Stimulated activated memory B cell treated with anti-CD40 and anti-IgM and Interleukin-4, amounts not matched to agents 10 μg/mL and 1 μg/mL and 100 μg/mL, for 72 hours (primary cell): ENCODE measurements around the gene CLDN15.
A peak's percentile ranks its signal among the peaks of the same experiment; 100 is the strongest.
"Not testable (repeated sequence)": the region's sequence is repeated elsewhere in the genome, so short reads cannot be mapped to it uniquely, and the experiment has no call there.

Source experiments
- ATAC-seq: fragments of 150-1000 bp; cut with Tn5 transposase; 2 replicates; pipeline ENCODE4 v1.10.0; 2021
- H3K27ac Mint-ChIP-seq: one replicate; pipeline ENCODE4 v1.8.0; 2022; ENCODE audit warnings: mild to moderate bottlenecking, mixed read lengths
- H3K27me3 Mint-ChIP-seq: one replicate; pipeline ENCODE4 v1.8.0; 2022; ENCODE audit warnings: mixed read lengths
- H3K36me3 Mint-ChIP-seq: one replicate; pipeline ENCODE4 v1.8.0; 2022; ENCODE audit warnings: mixed read lengths
- H3K4me1 Mint-ChIP-seq: one replicate; pipeline ENCODE4 v1.8.0; 2022; ENCODE audit warnings: mixed read lengths
- H3K4me3 Mint-ChIP-seq: one replicate; pipeline ENCODE4 v1.8.0; 2022; ENCODE audit warnings: mild to moderate bottlenecking, moderate library complexity, mixed read lengths
- H3K9me3 Mint-ChIP-seq: one replicate; pipeline ENCODE4 v1.8.0; 2022; ENCODE audit warnings: mixed read lengths

Gene CLDN15

GRCh38 chr7:101253199-101253598 lies 15.6 kb upstream of the CLDN15 start:
- Mint-ChIP-seq H3K36me3 (peaks cover 20% of the 10 kb centered on the region), H3K4me1 (peaks cover 23% of the 10 kb centered on the region), H3K27me3 (peaks cover 10% of the 10 kb centered on the region)
- H3K27ac Mint-ChIP-seq, H3K9me3 Mint-ChIP-seq, ATAC-seq, H3K4me3 Mint-ChIP-seq: not testable (repeated sequence)

GRCh38 chr7:101251871-101252659 lies 14.5 kb upstream of the CLDN15 start:
- peaks cover 29% of the 10 kb centered on the region for H3K36me3 Mint-ChIP-seq

DNA sequence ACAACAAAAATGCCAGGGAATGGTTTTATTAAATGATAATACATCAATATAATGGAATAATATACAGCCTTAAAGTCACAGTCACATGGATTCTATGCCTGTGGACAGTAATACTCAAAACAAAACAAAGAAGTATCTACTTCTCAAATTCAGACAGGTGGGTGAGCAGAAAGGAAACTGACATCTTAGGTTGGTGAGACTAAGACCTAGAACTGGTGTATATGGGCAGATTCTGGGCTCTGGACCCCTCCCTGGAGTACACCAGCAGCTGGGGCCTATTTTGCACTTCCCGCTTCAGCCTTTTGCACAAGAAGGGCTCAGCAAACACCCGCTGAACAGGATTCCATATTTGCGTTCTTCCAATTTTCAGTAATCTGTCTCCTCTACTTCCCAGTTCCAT lies 12.7 kb upstream of the CLDN15 start:
- Mint-ChIP-seq H3K27ac (peak overlapping the region; percentile 98), H3K4me3 (peak overlapping the region; percentile 93), H3K36me3 (peaks cover 34% of the 10 kb centered on the region), H3K9me3 (no peaks in the 10 kb centered on the region), H3K27me3 (peaks cover 10% of the 10 kb centered on the region), H3K4me1 (peaks cover 40% of the 10 kb centered on the region)
- peak; percentile 71 for ATAC-seq

More at GRCh38 chr7:101251871-101252659, 14.5 kb upstream of the CLDN15 start:
- peaks cover 10% of the 10 kb centered on the region for H3K27me3 Mint-ChIP-seq
- H3K4me1 Mint-ChIP-seq = peaks cover 33% of the 10 kb centered on the region
- peak; percentile 100 for ATAC-seq
- peak overlapping the region; percentile 93 for H3K4me3 Mint-ChIP-seq
- H3K9me3 Mint-ChIP-seq = no peaks in the 10 kb centered on the region
- H3K27ac Mint-ChIP-seq = peak overlapping the region; percentile 98

DNA sequence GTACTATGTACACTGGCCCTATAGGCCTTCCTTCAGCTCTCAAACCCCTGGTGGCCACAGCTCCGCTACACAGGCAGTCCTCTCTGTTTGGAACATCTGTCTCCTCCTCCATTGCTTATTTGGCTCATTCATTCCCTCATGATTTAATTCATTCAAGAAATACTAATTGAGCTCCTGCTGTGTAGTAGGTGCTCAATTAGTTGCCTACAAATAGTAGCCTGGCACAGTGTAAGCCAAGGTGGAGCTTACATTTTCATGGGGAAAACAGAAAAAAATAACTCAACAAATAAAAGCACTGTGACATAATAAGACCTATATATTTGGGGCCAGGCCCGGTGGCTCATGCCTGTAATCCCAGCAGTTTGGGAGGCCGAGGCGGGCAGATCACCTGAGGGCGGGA lies 10.7 kb upstream of the CLDN15 start:
- Mint-ChIP-seq H3K27ac (no peak overlapping the region), H3K4me3 (no peak overlapping the region)

DNA sequence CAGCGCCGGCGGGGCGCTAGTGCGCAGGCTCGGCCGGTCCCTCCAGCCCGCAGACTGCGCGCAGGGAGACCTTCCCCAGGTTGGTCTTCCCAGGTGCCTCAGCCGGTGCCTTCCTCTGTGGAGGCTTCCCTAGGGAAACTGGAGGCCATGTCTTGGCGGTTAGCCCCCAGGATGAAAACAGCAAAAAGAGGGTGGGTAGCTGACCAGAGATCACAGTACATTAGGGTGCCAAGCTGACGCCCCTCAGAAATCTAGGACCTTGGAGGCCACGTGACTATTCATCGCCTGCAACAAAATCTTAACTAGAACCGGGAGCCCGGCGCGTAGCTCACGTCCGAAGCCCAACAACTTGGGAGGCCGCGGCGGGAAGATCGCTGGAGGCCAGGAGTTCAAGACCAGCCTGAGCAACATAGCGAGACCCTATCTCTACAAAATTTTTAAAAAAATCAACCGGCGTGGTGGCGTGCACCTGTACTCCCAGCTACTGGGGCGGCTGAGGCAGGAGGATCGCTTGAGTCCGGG lies 7.6 kb upstream of the CLDN15 start:
- Mint-ChIP-seq H3K27ac (peak overlapping the region; percentile 91), H3K4me3 (peak overlapping the region; percentile 98), H3K36me3 (peaks cover 37% of the 10 kb centered on the region), H3K9me3 (no peaks in the 10 kb centered on the region), H3K27me3 (no peaks in the 10 kb centered on the region), H3K4me1 (peaks cover 44% of the 10 kb centered on the region)
- no peak for ATAC-seq

More for the DNA sequence above, 10.7 kb upstream of the CLDN15 start:
- H3K27me3 Mint-ChIP-seq = no peaks in the 10 kb centered on the region
- H3K36me3 Mint-ChIP-seq = peaks cover 41% of the 10 kb centered on the region
- no peak for ATAC-seq
- H3K9me3 Mint-ChIP-seq = no peaks in the 10 kb centered on the region
- peaks cover 55% of the 10 kb centered on the region for H3K4me1 Mint-ChIP-seq

GRCh38 chr7:101244375-101245146 lies 7.0 kb upstream of the CLDN15 start, which contains the start of gene FIS1:
Gene FIS1, minus strand, starts transcription at chr7:101245081. Its CDS starts 77 bp downstream, at chr7:101245004.
- Mint-ChIP-seq H3K4me1 (peaks cover 38% of the 10 kb centered on the region), H3K36me3 (peaks cover 33% of the 10 kb centered on the region), H3K4me3 (peak within 1 kb of the TSS; percentile 98), H3K27ac (peak within 1 kb of the TSS; percentile 91), H3K9me3 (no peaks in the 10 kb centered on the region), H3K27me3 (no peaks in the 10 kb centered on the region)
- ATAC-seq = peak; percentile 99

DNA sequence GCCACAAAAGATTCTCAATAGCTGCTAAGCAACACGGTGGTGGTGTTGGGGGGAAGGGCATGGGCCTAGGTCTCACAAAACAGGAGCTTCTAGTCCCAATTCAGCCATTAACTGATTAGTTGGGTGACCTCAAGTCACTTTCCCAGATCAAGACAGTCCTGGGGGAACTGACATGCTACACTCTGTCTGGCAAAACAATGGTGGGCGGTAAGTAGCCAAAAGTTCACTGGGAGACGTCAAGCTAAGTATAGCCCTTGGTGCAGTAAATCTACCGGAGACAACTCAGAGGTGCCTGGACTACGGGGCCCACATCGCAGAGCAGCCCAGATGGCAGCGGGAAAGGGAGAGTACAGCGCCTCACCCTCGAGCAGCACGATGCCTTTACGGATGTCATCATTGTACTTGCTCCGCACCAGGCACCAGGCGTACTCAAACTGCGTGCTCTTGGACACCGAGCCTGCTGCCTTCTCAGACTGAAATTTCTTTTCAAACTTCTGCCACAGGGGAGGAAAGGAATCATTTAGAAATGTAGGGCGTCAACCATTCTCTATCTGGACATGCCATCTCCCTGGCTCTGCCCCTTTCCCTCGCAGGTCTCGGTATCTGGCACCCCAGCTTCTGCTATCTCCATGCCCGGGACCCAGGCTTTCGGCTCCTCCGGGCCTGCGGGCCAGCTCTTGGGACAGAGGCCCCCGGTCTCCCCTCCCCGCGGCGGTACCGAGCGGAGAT lies 6.2 kb upstream of the CLDN15 start:
- Mint-ChIP-seq H3K27ac (peak overlapping the region; percentile 91), H3K9me3 (no peaks in the 10 kb centered on the region), H3K36me3 (peaks cover 36% of the 10 kb centered on the region), H3K27me3 (no peaks in the 10 kb centered on the region), H3K4me3 (peak overlapping the region; percentile 98), H3K4me1 (peaks cover 38% of the 10 kb centered on the region)
- ATAC-seq = no peak

- no peak overlapping the region for H3K27ac Mint-ChIP-seq
- H3K9me3 Mint-ChIP-seq = no peaks in the 10 kb centered on the region
- no peaks in the 10 kb centered on the region for H3K27me3 Mint-ChIP-seq
- H3K4me1 Mint-ChIP-seq = peaks cover 27% of the 10 kb centered on the region
- no peak overlapping the region for H3K4me3 Mint-ChIP-seq
- peaks cover 37% of the 10 kb centered on the region for H3K36me3 Mint-ChIP-seq
- ATAC-seq = no peak
These were observed 4.1 kb upstream of the CLDN15 start for GRCh38 chr7:101241443-101242349.

DNA sequence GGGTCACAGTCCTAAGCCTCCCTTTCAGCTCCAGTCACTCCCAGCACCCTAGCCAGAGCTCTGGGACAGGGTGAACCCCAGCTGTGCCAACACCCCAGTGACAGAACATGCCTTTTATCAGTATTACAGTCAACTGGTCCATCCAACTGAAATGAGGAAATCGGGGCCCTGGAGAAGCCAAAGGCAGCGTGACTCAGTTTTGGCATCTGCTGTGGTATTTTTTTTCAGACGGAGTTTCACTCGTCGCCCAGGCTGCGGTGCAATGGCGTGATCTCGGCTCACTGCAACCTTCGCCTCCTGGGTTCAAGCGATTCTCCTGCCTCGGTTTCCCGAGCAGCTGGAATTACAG lies 3.4 kb upstream of the CLDN15 start:
- Mint-ChIP-seq H3K27me3 (no peaks in the 10 kb centered on the region), H3K4me3 (no peak overlapping the region), H3K27ac (no peak overlapping the region), H3K4me1 (peaks cover 26% of the 10 kb centered on the region), H3K9me3 (no peaks in the 10 kb centered on the region), H3K36me3 (peaks cover 37% of the 10 kb centered on the region)
- ATAC-seq = no peak

- Mint-ChIP-seq H3K27ac (no peak overlapping the region), H3K4me3 (no peak overlapping the region), H3K27me3 (no peaks in the 10 kb centered on the region), H3K9me3 (no peaks in the 10 kb centered on the region), H3K4me1 (peaks cover 21% of the 10 kb centered on the region), H3K36me3 (peaks cover 33% of the 10 kb centered on the region)
- no peak for ATAC-seq
These were observed 2.8 kb upstream of the CLDN15 start for GRCh38 chr7:101240226-101241014.

DNA sequence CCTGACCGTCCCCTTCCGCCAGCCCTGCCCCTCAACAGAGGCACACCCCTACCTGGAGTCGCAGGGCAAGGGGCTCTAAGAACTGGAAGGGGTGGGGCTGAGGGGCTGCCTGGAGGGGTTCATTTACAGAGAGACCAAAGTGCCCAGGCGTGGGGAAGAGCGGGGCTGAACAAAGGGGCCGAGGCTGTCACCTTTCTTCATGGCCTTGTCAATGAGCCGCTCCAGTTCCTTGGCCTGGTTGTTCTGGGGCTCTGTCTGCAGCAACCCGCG lies 2.3 kb upstream of the CLDN15 start:
- peaks cover 27% of the 10 kb centered on the region for H3K36me3 Mint-ChIP-seq
- H3K27me3 Mint-ChIP-seq = no peaks in the 10 kb centered on the region
- peaks cover 15% of the 10 kb centered on the region for H3K4me1 Mint-ChIP-seq
- no peaks in the 10 kb centered on the region for H3K9me3 Mint-ChIP-seq
- no peak overlapping the region for H3K27ac Mint-ChIP-seq
- no peak overlapping the region for H3K4me3 Mint-ChIP-seq
- no peak for ATAC-seq

DNA sequence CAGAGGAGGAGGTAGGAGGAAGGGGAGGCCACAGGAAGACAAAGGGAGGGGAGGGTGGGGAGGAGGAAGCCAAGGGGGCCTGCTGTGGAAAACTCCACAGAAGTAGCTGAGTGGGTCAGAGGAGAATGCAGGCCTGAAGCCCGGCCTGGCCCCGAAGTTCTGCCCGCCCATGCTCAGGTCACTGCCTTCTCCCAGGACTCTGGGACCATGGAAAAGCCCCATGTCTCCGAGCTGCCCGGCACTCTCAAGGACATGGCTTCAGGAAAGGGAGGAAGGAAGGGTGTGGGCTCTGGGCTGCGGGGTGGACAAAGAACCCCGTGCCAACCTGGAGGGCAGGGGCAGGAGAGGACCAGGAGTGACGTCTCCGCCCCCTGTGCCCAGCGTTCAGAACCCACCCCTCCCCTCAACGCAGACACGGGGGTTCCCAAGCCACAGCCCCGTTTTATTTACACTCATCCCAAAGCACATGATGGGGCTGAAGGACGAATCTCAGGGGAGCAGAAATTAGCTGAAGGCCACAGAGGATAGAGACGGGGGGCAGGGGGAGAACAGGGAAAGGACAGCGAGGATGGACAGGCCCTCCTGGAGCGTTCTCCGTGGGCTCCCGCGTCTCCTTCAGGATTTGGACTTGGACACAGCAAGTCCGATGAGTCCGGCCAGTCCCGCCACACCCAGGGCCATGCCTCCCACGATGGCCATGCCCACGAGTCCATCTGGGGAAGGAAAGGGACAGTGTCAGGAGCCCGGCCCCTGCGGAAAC lies 1.8 kb upstream of the CLDN15 start:
- no peak overlapping the region for H3K27ac Mint-ChIP-seq
- ATAC-seq = no peak
- H3K4me3 Mint-ChIP-seq = no peak overlapping the region
- H3K27me3 Mint-ChIP-seq = no peaks in the 10 kb centered on the region
- H3K4me1 Mint-ChIP-seq = peaks cover 14% of the 10 kb centered on the region
- H3K9me3 Mint-ChIP-seq = no peaks in the 10 kb centered on the region
- peaks cover 26% of the 10 kb centered on the region for H3K36me3 Mint-ChIP-seq
